Stimulated activated CD8-positive, alpha-beta memory T cell treated with anti-CD3 and anti-CD28 coated beads, Interleukin-4, amount 100 ng/mL, for 4 hours (primary cell): Measurements from ENCODE around the gene IL17D.
"Not testable (repeated sequence)": the region's sequence is repeated elsewhere in the genome, so short reads cannot be mapped to it uniquely, and the experiment has no call there.

Source experiments
- DNase-seq, 2 donors: peaks; one replicate each; pipeline ENCODE4 v3.0.0-alpha.2; 2020; ENCODE audit warnings: low read depth in 2 of 2, low spot score in 1 of 2

IL17D gene

GRCh38 chr13:20718958-20719566 is 15.6 kb downstream of the IL17D start:
- DNase-seq, result no peak

GRCh38 chr13:20719783-20720182 is 16.3 kb downstream of the IL17D start:
- no peak for DNase-seq

GRCh38 chr13:20720499-20720898 is 17.0 kb downstream of the IL17D start:
- no peak for DNase-seq

- no peak for DNase-seq
These were observed 17.6 kb downstream of the IL17D start for GRCh38 chr13:20721058-20721453.

- no peak for DNase-seq
These were observed 18.2 kb downstream of the IL17D start for GRCh38 chr13:20721454-20722357.

- DNase-seq, result no peak
These were observed 24.4 kb downstream of the IL17D start for GRCh38 chr13:20727856-20728255.

- DNase-seq, result no peak
These were observed 25.2 kb downstream of the IL17D start for GRCh38 chr13:20728579-20729311.

- no peak for DNase-seq
These were observed 26.4 kb downstream of the IL17D start for GRCh38 chr13:20729633-20730585.

- DNase-seq, result no peak
These were observed 35.1 kb downstream of the IL17D start for GRCh38 chr13:20738616-20739015.

GRCh38 chr13:20740021-20740420 is 36.5 kb downstream of the IL17D start:
- no peak for DNase-seq

- not testable (repeated sequence) for DNase-seq
These were observed 40.4 kb downstream of the IL17D start for GRCh38 chr13:20743830-20744404.

- DNase-seq, result no peak
These were observed 45.9 kb downstream of the IL17D start for GRCh38 chr13:20749377-20749776.

GRCh38 chr13:20754009-20754408 is 50.5 kb downstream of the IL17D start:
- no peak for DNase-seq

- no peak for DNase-seq
These were observed 57.4 kb downstream of the IL17D start for GRCh38 chr13:20760872-20761271.

- no peak for DNase-seq
These were observed 63.9 kb downstream of the IL17D start for GRCh38 chr13:20767309-20767943.

- no peak for DNase-seq
These were observed 65.6 kb downstream of the IL17D start for GRCh38 chr13:20769091-20769490.

GRCh38 chr13:20769834-20770233 is 66.3 kb downstream of the IL17D start:
- DNase-seq, result no peak
